GM21825 (cell line): Measurements from ENCODE around the gene AK2.
"Not testable (repeated sequence)": the region's sequence is repeated elsewhere in the genome, so short reads cannot be mapped to it uniquely, and the experiment has no call there.

Experiments used
- ATAC-seq: cut with Tn5 transposase; IDR thresholded peaks from one replicate; pipeline ENCODE4 v1.9.1; 2021; ENCODE audit warnings: mild to moderate bottlenecking, moderate library complexity; ENCODE audit not compliant: unreplicated experiment

Gene AK2

GRCh38 chr1:33036526-33037503, at the start of gene AK2:
Gene AK2 (minus strand): TSS chr1:33036883. CDS start chr1:33036828, 55 bp downstream.
- ATAC-seq: peak; percentile 96

GRCh38 chr1:33086384-33086850, 49.7 kb upstream of the AK2 start:
- no peak for ATAC-seq

- no peak for ATAC-seq
Measured at GRCh38 chr1:33085332-33085731, 48.6 kb upstream of the AK2 start.

- no peak for ATAC-seq
Measured at GRCh38 chr1:33082575-33083108, 46.0 kb upstream of the AK2 start.

- ATAC-seq: no peak
Measured at GRCh38 chr1:33081554-33082305, 45.0 kb upstream of the AK2 start.

- ATAC-seq: peak; percentile 93
Measured at GRCh38 chr1:33080885-33081553, 44.3 kb upstream of the AK2 start, which contains the start of gene AZIN2. Gene AZIN2 (plus strand): TSS chr1:33081153. CDS start chr1:33082250, 1,097 bp downstream.

GRCh38 chr1:33080373-33080772, 43.7 kb upstream of the AK2 start:
- ATAC-seq: no peak

GRCh38 chr1:33078030-33078591, 41.4 kb upstream of the AK2 start:
- no peak for ATAC-seq

GRCh38 chr1:33074193-33074945, 37.7 kb upstream of the AK2 start:
- no peak for ATAC-seq

- no peak for ATAC-seq
Measured at GRCh38 chr1:33072707-33073106, 36.0 kb upstream of the AK2 start.

- ATAC-seq: no peak
Measured at GRCh38 chr1:33070628-33071027, 33.9 kb upstream of the AK2 start.

GRCh38 chr1:33068108-33068507, 31.4 kb upstream of the AK2 start:
- not testable (repeated sequence) for ATAC-seq

- not testable (repeated sequence) for ATAC-seq
Measured at GRCh38 chr1:33066477-33066876, 29.8 kb upstream of the AK2 start.

GRCh38 chr1:33065301-33065700, 28.6 kb upstream of the AK2 start:
- ATAC-seq: no peak

GRCh38 chr1:33064284-33064683, 27.6 kb upstream of the AK2 start:
- ATAC-seq: not testable (repeated sequence)

GRCh38 chr1:33061834-33062233, 25.2 kb upstream of the AK2 start:
- ATAC-seq: no peak

- ATAC-seq: no peak
Measured at GRCh38 chr1:33060579-33061083, 23.9 kb upstream of the AK2 start.

GRCh38 chr1:33057095-33057494, 20.4 kb upstream of the AK2 start:
- ATAC-seq: no peak

- ATAC-seq: no peak
Measured at GRCh38 chr1:33056426-33056825, 19.7 kb upstream of the AK2 start.
